PC-9 (cell line): ENCODE measurements around the gene LUM. TPM values are rescaled to one million over a fixed set of nuclear protein-coding genes. Genes with fewer than 3 reads are reported as not detected.

ENCODE experiments used
- BruUV-seq: library from RNA; stranded (reverse); fragments of 400-500 nt; replicated peaks from 2 replicates; lab custom pipeline; 2021; lab: Mats Ljungman, UMichigan
- CTCF ChIA-PET: fragments of 300-600 bp; sonication (Branson Sonifier 250); formaldehyde crosslinking; loops from one replicate; lab custom pipeline; 2022; ENCODE audit warnings: antibody characterized with exemption; lab: Charles Lee
- POLR2A ChIA-PET: fragments of 300-600 bp; sonication (Branson Sonifier 250); formaldehyde crosslinking; loops from one replicate; lab custom pipeline; 2022; ENCODE audit warnings: antibody characterized with exemption; ENCODE audit not compliant: unreplicated experiment; lab: Charles Lee
- DNase-seq, 2 experiments: peaks; one replicate each; pipeline versions ENCODE4 v3.0.0 to v3.0.0-alpha.2; 2015 to 2022; ENCODE audit warnings: mixed read lengths in 1 of 2
- H2AFZ ChIP-seq: fragments of 200-600 bp; sonication (generic); 2 replicates; pipeline ENCODE4 v1.8.1; 2017; ENCODE audit warnings: antibody characterized with exemption
- H3F3A ChIP-seq: fragments of 200-600 bp; sonication (generic); 2 replicates; pipeline ENCODE4 v1.8.1; 2017; ENCODE audit warnings: antibody characterized with exemption, mild to moderate bottlenecking, low read depth; ENCODE audit not compliant: insufficient read depth
- H3K27ac ChIP-seq: fragments of 200-600 bp; sonication (generic); 2 replicates; pipeline ENCODE4 v1.6.1; 2016; ENCODE audit warnings: mixed run types
- H3K27me3 ChIP-seq: fragments of 200-600 bp; sonication (generic); 2 replicates; pipeline ENCODE4 v1.6.1; 2016; ENCODE audit warnings: low read depth, mixed run types; ENCODE audit not compliant: insufficient read depth
- H3K36me3 ChIP-seq: fragments of 200-600 bp; sonication (generic); 2 replicates; pipeline ENCODE4 v1.6.1; 2016; ENCODE audit warnings: low read depth, mixed run types
- H3K4me1 ChIP-seq: fragments of 200-600 bp; sonication (generic); replicated peaks from 2 replicates; pipeline ENCODE4 v1.6.1; 2016; ENCODE audit warnings: mixed run types; ENCODE audit not compliant: insufficient read depth
- H3K4me2 ChIP-seq: fragments of 200-600 bp; sonication (generic); 2 replicates; pipeline ENCODE4 v1.6.1; 2017; ENCODE audit warnings: mixed run types
- H3K4me3 ChIP-seq: fragments of 200-600 bp; sonication (generic); 2 replicates; pipeline ENCODE4 v1.6.1; 2016; ENCODE audit warnings: mixed run types
- H3K79me2 ChIP-seq: fragments of 200-600 bp; sonication (generic); 2 replicates; pipeline ENCODE4 v1.6.1; 2017; ENCODE audit warnings: low read depth, mixed run types
- H3K9me2 ChIP-seq: fragments of 200-600 bp; sonication (generic); 2 replicates; pipeline ENCODE4 v1.8.1; 2017; ENCODE audit warnings: mild to moderate bottlenecking; ENCODE audit not compliant: insufficient read depth
- H3K9me3 ChIP-seq: fragments of 200-600 bp; sonication (generic); 2 replicates; pipeline ENCODE4 v1.8.1; 2016; ENCODE audit warnings: low read depth; ENCODE audit not compliant: insufficient read depth
- H4K20me1 ChIP-seq: fragments of 200-600 bp; sonication (generic); 2 replicates; pipeline ENCODE4 v1.8.1; 2017; ENCODE audit not compliant: insufficient read depth
- CTCF ChIP-seq: fragments of 200-600 bp; sonication (generic); conservative IDR thresholded peaks from 2 replicates; pipeline ENCODE4 v1.6.1; 2017; ENCODE audit warnings: mixed run types, antibody characterized with exemption, mild to moderate bottlenecking, moderate library complexity
- EZH2 ChIP-seq: fragments of 200-600 bp; sonication (generic); IDR thresholded peaks from 2 replicates; pipeline ENCODE4 v1.8.0; 2017; ENCODE audit warnings: antibody characterized with exemption, low read depth
- intact Hi-C: fragments of 100-400 bp; cut with micrococcal nuclease; formaldehyde crosslinking; loops from one replicate; pipeline ENCODE4 v1.10.0; 2022; ENCODE audit not compliant: unreplicated experiment
- total RNA-seq: library from RNA; stranded (reverse); gene quantifications from 2 replicates; pipeline ENCODE4 v1.2.3, GENCODE V29; 2021

LUM gene
- total RNA-seq, 1 experiment from 2014 or later, result not detected

- no peak overlapping the region for H3K27ac ChIP-seq
- no peaks in the 10 kb centered on the region for H3F3A ChIP-seq
- no peaks in the 10 kb centered on the region for H4K20me1 ChIP-seq
- H3K9me3 ChIP-seq, result no peaks in the 10 kb centered on the region; the same call in 1 of the 2 replicates
- no peak for DNase-seq
- intact Hi-C loops, result no loop called here
- BruUV-seq, result no TSS peak
- H3K4me1 ChIP-seq, result no peaks in the 10 kb centered on the region
- H2AFZ ChIP-seq, result no peak overlapping the region
- no peaks in the 10 kb centered on the region for H3K27me3 ChIP-seq
- CTCF ChIA-PET, result no interaction called here
- no peaks in the 10 kb centered on the region for H3K9me2 ChIP-seq
- no peak overlapping the region for H3K4me3 ChIP-seq
- TF ChIP-seq CTCF, result no peak
- TF ChIP-seq EZH2, result no peak
- POLR2A ChIA-PET, result no interaction called here
- H3K36me3 ChIP-seq, result no peaks in the 10 kb centered on the region
- H3K79me2 ChIP-seq, result no peaks in the 10 kb centered on the region
- H3K4me2 ChIP-seq, result no peak overlapping the region
Observed at GRCh38 chr12:91061091-91061490, 50.2 kb downstream of the LUM start.

DNA sequence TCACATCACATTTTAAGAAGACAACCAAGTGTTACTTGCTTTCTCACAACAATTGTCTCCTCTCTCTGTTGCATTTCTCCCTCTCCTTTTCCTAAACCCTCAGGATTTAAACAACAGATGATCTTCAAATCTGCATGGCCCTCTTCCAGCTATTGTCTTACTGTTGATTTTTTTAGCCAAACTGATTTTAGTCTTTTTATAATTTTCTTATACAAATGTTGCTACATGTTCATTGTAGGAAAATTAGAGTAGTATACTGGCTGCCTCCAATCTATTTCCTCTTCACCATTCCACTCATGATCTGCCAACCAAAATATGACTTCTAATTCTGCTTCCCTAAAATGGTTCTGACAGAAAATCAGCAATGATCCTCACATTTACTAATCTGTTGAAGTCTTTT, 52.1 kb downstream of the LUM start:
- no peak for DNase-seq
- intact Hi-C loops, result no loop called here
- H2AFZ ChIP-seq, result 0 out of 2 replicates have a peak overlapping the region, but pooled peaks have one; percentile 20
- no peaks in the 10 kb centered on the region for H4K20me1 ChIP-seq
- BruUV-seq, result no TSS peak
- TF ChIP-seq CTCF (no peak), EZH2 (no peak)
- H3K9me3 ChIP-seq, result no peaks in the 10 kb centered on the region; the same call in 1 of the 2 replicates
- H3K27me3 ChIP-seq, result no peaks in the 10 kb centered on the region
- no peak overlapping the region for H3K4me3 ChIP-seq
- H3F3A ChIP-seq, result no peaks in the 10 kb centered on the region
- H3K4me1 ChIP-seq, result no peaks in the 10 kb centered on the region
- no peak overlapping the region for H3K4me2 ChIP-seq
- no peaks in the 10 kb centered on the region for H3K36me3 ChIP-seq
- CTCF ChIA-PET, result no interaction called here
- no peaks in the 10 kb centered on the region for H3K79me2 ChIP-seq
- H3K27ac ChIP-seq, result no peak overlapping the region
- H3K9me2 ChIP-seq, result no peaks in the 10 kb centered on the region
- POLR2A ChIA-PET, result no interaction called here

GRCh38 chr12:91058786-91059185, 52.5 kb downstream of the LUM start:
- intact Hi-C loops, result no loop called here
- H3K79me2 ChIP-seq, result no peaks in the 10 kb centered on the region
- POLR2A ChIA-PET, result no interaction called here
- CTCF ChIA-PET, result no interaction called here
- H3K27me3 ChIP-seq, result no peaks in the 10 kb centered on the region
- no peak overlapping the region for H3K4me2 ChIP-seq
- H3K4me3 ChIP-seq, result no peak overlapping the region
- H3K4me1 ChIP-seq, result no peaks in the 10 kb centered on the region
- no peaks in the 10 kb centered on the region for H3F3A ChIP-seq
- H4K20me1 ChIP-seq, result no peaks in the 10 kb centered on the region
- BruUV-seq, result no TSS peak
- no peak overlapping the region for H2AFZ ChIP-seq
- no peak for DNase-seq
- TF ChIP-seq EZH2 (no peak), CTCF (no peak)
- H3K9me3 ChIP-seq, result no peaks in the 10 kb centered on the region; the same call in 1 of the 2 replicates
- H3K36me3 ChIP-seq, result no peaks in the 10 kb centered on the region
- H3K27ac ChIP-seq, result no peak overlapping the region
- no peaks in the 10 kb centered on the region for H3K9me2 ChIP-seq
